PFSK-1 (cell line): ENCODE results near the gene OR10W1. TPM values are rescaled to one million over a fixed set of nuclear protein-coding genes. Genes with fewer than 3 reads are reported as not detected.

Source experiments
- FOXP2 ChIP-seq: optimal IDR thresholded peaks from 2 replicates; pipeline ENCODE3; 2011; ENCODE audit warnings: borderline replicate concordance, control low read depth, inconsistent platforms; ENCODE audit not compliant: insufficient read depth; ENCODE audit errors: extremely low read length, extremely low read depth
- POLR2AphosphoS5 ChIP-seq: IDR thresholded peaks from 2 replicates; pipeline ENCODE4 v1.6.1; 2012; ENCODE audit warnings: low read depth, mild to moderate bottlenecking, control low read depth, low read length, moderate library complexity
- SIN3A ChIP-seq: IDR thresholded peaks from 2 replicates; pipeline ENCODE4 v1.6.1; 2012; ENCODE audit warnings: mild to moderate bottlenecking, low read length, moderate library complexity, borderline replicate concordance; ENCODE audit not compliant: insufficient read depth
- TAF1 ChIP-seq: IDR thresholded peaks from 2 replicates; pipeline ENCODE4 v1.6.1; 2012; ENCODE audit warnings: low read length, control low read depth, borderline replicate concordance; ENCODE audit not compliant: insufficient read depth
- polyA plus RNA-seq: library from polyadenylated mRNA; unstranded; fragments of >200 nt; gene quantifications from one replicate; pipeline ENCODE4 v1.2.1, GENCODE V29; 2012; ENCODE audit warnings: low read depth, missing spikeins; ENCODE audit not compliant: insufficient read length
- TF ChIP-seq, protein P1 (sequence below), 2 experiments: IDR thresholded peaks; 2 replicates each; pipeline versions ENCODE4 v1.6.1 to v1.8.0; 2011 to 2012; ENCODE audit warnings: low read depth in 2 of 2, low read length in 2 of 2, control low read depth in 1 of 2, inconsistent platforms in 1 of 2, mild to moderate bottlenecking in 1 of 2, moderate library complexity in 1 of 2; ENCODE audit not compliant: insufficient read depth in 1 of 2

OR10W1 gene, protein sequence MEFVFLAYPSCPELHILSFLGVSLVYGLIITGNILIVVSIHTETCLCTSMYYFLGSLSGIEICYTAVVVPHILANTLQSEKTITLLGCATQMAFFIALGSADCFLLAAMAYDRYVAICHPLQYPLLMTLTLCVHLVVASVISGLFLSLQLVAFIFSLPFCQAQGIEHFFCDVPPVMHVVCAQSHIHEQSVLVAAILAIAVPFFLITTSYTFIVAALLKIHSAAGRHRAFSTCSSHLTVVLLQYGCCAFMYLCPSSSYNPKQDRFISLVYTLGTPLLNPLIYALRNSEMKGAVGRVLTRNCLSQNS
- polyA plus RNA-seq, result not detected

DNA sequence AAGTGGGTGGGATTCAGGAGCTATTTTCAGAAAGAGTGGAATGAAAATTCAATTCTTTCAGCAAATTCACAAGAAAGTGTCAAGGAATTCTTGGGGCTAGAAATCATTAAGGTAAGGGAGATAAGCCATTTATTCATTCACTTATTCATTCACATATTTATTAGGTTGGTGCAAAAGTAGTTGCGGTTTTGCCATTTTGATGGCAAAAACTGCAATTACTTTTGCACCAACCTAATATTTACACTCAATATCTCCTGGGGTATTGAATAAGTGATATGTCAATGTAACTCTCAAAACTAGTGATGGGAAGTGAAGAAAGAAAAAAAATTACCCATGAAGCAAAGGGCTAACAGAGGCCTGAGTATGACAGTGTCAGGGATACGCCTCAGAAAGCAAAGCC lies at the start of gene OR10W1:
Gene OR10W1 (minus strand): TSS at position 119 of the 400 bp plus-strand sequence. CDS start 402 bp downstream, outside the sequence.
- no peak for TF ChIP-seq POLR2AphosphoS5
- no peak for TF ChIP-seq SIN3A
- TF ChIP-seq FOXP2, result no peak
- TF ChIP-seq, protein P1, sequence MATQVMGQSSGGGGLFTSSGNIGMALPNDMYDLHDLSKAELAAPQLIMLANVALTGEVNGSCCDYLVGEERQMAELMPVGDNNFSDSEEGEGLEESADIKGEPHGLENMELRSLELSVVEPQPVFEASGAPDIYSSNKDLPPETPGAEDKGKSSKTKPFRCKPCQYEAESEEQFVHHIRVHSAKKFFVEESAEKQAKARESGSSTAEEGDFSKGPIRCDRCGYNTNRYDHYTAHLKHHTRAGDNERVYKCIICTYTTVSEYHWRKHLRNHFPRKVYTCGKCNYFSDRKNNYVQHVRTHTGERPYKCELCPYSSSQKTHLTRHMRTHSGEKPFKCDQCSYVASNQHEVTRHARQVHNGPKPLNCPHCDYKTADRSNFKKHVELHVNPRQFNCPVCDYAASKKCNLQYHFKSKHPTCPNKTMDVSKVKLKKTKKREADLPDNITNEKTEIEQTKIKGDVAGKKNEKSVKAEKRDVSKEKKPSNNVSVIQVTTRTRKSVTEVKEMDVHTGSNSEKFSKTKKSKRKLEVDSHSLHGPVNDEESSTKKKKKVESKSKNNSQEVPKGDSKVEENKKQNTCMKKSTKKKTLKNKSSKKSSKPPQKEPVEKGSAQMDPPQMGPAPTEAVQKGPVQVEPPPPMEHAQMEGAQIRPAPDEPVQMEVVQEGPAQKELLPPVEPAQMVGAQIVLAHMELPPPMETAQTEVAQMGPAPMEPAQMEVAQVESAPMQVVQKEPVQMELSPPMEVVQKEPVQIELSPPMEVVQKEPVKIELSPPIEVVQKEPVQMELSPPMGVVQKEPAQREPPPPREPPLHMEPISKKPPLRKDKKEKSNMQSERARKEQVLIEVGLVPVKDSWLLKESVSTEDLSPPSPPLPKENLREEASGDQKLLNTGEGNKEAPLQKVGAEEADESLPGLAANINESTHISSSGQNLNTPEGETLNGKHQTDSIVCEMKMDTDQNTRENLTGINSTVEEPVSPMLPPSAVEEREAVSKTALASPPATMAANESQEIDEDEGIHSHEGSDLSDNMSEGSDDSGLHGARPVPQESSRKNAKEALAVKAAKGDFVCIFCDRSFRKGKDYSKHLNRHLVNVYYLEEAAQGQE (IDR thresholded peaks at IDR 0.05; ENCODE audit: insufficient read depth in 1 of 2, low read depth in 2 of 2, low read length in 2 of 2), result no peak

- TF ChIP-seq, protein P1 (IDR thresholded peaks at IDR 0.05; ENCODE audit: insufficient read depth in 1 of 2, low read depth in 2 of 2, low read length in 2 of 2), result no peak
- no peak for TF ChIP-seq TAF1
- no peak for TF ChIP-seq FOXP2
- TF ChIP-seq SIN3A, result no peak
- TF ChIP-seq POLR2AphosphoS5, result no peak
Measured at GRCh38 chr11:58316142-58316541, 48.1 kb upstream of the OR10W1 start.

DNA sequence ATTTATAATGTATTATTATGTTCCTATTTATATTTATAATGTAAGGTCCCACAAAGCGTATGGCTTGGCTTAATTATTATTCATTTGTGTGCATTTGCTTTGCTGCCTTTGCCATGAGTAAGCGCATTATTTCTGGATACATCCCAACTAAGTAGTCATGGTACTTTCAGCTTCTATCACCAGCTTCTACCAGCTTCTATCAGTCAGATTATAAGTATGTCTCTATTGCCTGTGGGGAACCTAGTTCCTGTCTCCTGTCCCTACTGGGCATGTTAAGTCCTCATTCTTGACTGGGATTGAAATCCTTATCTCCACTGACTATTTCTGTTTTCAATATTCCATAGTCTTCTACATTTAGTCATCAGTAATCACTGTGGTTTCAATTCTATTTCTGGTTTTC lies 33.5 kb upstream of the OR10W1 start:
- no peak for TF ChIP-seq TAF1
- TF ChIP-seq SIN3A, result no peak
- TF ChIP-seq, protein P1 (IDR thresholded peaks at IDR 0.05; ENCODE audit: insufficient read depth in 1 of 2, low read depth in 2 of 2, low read length in 2 of 2), result no peak
- no peak for TF ChIP-seq FOXP2
- no peak for TF ChIP-seq POLR2AphosphoS5

DNA sequence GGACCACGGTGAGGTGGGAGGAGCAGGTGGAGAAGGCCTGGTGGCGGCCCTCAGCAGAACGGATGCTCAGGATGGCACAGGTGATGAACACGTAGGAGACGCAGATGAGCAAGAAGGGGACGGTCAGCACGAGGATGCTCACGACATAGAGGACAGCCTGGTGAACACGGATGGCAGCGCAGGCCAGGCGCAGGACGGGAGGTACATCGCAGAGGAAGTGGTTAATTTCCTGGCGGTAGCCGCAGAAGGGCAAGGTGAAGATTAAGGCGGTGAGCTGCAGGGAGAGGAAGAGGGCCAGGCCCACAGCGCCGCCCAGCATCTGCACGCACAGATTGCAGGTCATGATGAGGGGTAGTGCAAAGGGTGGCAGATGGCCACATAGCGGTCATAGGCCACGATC lies 24.0 kb upstream of the OR10W1 start:
- TF ChIP-seq POLR2AphosphoS5, result no peak
- TF ChIP-seq FOXP2, result no peak
- no peak for TF ChIP-seq SIN3A
- no peak for TF ChIP-seq TAF1
- TF ChIP-seq, protein P1 (IDR thresholded peaks at IDR 0.05; ENCODE audit: insufficient read depth in 1 of 2, low read depth in 2 of 2, low read length in 2 of 2), result no peak

DNA sequence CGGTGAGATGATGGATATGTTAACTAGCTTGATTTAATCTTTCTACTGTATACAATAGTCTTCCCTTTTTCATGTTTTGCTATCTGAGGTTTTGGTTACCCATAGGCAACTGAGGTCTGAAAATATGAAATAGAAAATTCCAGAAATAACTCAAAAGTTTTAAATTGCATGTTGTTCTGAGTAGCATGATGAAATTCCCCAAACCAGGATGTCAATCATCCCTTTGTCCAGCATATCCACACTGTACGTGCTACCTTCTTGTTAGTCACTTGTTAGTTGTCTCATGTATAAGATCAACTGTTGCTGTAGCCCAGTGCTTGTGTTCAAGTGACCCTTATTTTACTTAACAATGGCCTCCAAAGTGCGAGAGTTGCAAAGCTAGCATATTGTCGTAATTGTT lies 21.2 kb upstream of the OR10W1 start:
- TF ChIP-seq SIN3A (no peak), POLR2AphosphoS5 (no peak), TAF1 (no peak), FOXP2 (no peak)
- TF ChIP-seq, protein P1 (IDR thresholded peaks at IDR 0.05; ENCODE audit: insufficient read depth in 1 of 2, low read depth in 2 of 2, low read length in 2 of 2), result no peak
